Measurements from ENCODE around the gene MBOAT1.
"Not testable (repeated sequence)": the region's sequence is repeated elsewhere in the genome, so short reads cannot be mapped to it uniquely, and the experiment has no call there.

The MBOAT1 gene

GRCh38 chr6:20202324-20202658 lies 10.0 kb downstream of the MBOAT1 start:
- no peak for DNase-seq

GRCh38 chr6:20200761-20201630 lies 11.3 kb downstream of the MBOAT1 start:
- no peak for DNase-seq

- no peak for DNase-seq
These were observed 13.5 kb downstream of the MBOAT1 start for GRCh38 chr6:20198775-20199174.

- no peak for DNase-seq
These were observed 14.0 kb downstream of the MBOAT1 start for GRCh38 chr6:20198156-20198774.

- no peak for DNase-seq
These were observed 15.0 kb downstream of the MBOAT1 start for GRCh38 chr6:20197251-20197650.

- DNase-seq: no peak
These were observed 19.6 kb downstream of the MBOAT1 start for GRCh38 chr6:20192625-20193024.

GRCh38 chr6:20191992-20192391 lies 20.3 kb downstream of the MBOAT1 start:
- DNase-seq: no peak

GRCh38 chr6:20188630-20189075 lies 23.6 kb downstream of the MBOAT1 start:
- DNase-seq: no peak

- no peak for DNase-seq
These were observed 25.3 kb downstream of the MBOAT1 start for GRCh38 chr6:20186981-20187380.

GRCh38 chr6:20183706-20184105 lies 28.6 kb downstream of the MBOAT1 start:
- DNase-seq: no peak

GRCh38 chr6:20182926-20183521 lies 29.2 kb downstream of the MBOAT1 start:
- DNase-seq: no peak

- DNase-seq: no peak
These were observed 30.2 kb downstream of the MBOAT1 start for GRCh38 chr6:20182069-20182468.

- no peak for DNase-seq
These were observed 31.3 kb downstream of the MBOAT1 start for GRCh38 chr6:20180935-20181334.

- not testable (repeated sequence) for DNase-seq
These were observed 32.8 kb downstream of the MBOAT1 start for GRCh38 chr6:20179287-20180045.

- no peak for DNase-seq
These were observed 33.9 kb downstream of the MBOAT1 start for GRCh38 chr6:20178327-20178726.

GRCh38 chr6:20175810-20176410 lies 36.4 kb downstream of the MBOAT1 start:
- DNase-seq: no peak

- DNase-seq: no peak
These were observed 38.2 kb downstream of the MBOAT1 start for GRCh38 chr6:20173833-20174792.

GRCh38 chr6:20172842-20173456 lies 39.3 kb downstream of the MBOAT1 start:
- DNase-seq: no peak

- no peak for DNase-seq
These were observed 41.7 kb downstream of the MBOAT1 start for GRCh38 chr6:20170455-20171148.

GRCh38 chr6:20169786-20170185 lies 42.5 kb downstream of the MBOAT1 start:
- no peak for DNase-seq
